Stimulated activated CD4-positive, alpha-beta T cell treated with anti-CD3 and anti-CD28 coated beads, Interleukin-12 subunit alpha, Interleukin-12 subunit beta, amount 100 ng/mL, for 4 hours (primary cell): ENCODE data around the gene CFAP410.
"Not testable (repeated sequence)": the region's sequence is repeated elsewhere in the genome, so short reads cannot be mapped to it uniquely, and the experiment has no call there.

ENCODE experiments used
- DNase-seq: peaks from one replicate; pipeline ENCODE4 v3.0.0-alpha.2; 2020

The CFAP410 gene

GRCh38 chr21:44368711-44369446, 29.7 kb upstream of the CFAP410 start:
- no peak for DNase-seq

GRCh38 chr21:44366586-44367211, 27.5 kb upstream of the CFAP410 start:
- no peak for DNase-seq

GRCh38 chr21:44365967-44366585, 26.9 kb upstream of the CFAP410 start:
- no peak for DNase-seq

- DNase-seq: no peak
These were observed 26.2 kb upstream of the CFAP410 start for GRCh38 chr21:44365251-44365966.

GRCh38 chr21:44364151-44365053, 25.2 kb upstream of the CFAP410 start:
- DNase-seq: no peak

- DNase-seq: no peak
These were observed 24.1 kb upstream of the CFAP410 start for GRCh38 chr21:44363278-44363677.

GRCh38 chr21:44361903-44362302, 22.7 kb upstream of the CFAP410 start:
- DNase-seq: not testable (repeated sequence)

GRCh38 chr21:44360159-44360558, 21.0 kb upstream of the CFAP410 start:
- no peak for DNase-seq

- DNase-seq: no peak
These were observed 20.2 kb upstream of the CFAP410 start for GRCh38 chr21:44359396-44359795.

- no peak for DNase-seq
These were observed 18.1 kb upstream of the CFAP410 start for GRCh38 chr21:44357064-44357837.

GRCh38 chr21:44356636-44357035, 17.4 kb upstream of the CFAP410 start:
- no peak for DNase-seq

GRCh38 chr21:44356160-44356559, 17.0 kb upstream of the CFAP410 start:
- DNase-seq: no peak

- no peak for DNase-seq
These were observed 15.9 kb upstream of the CFAP410 start for GRCh38 chr21:44354775-44355771.

- DNase-seq: no peak
These were observed 14.8 kb upstream of the CFAP410 start for GRCh38 chr21:44354001-44354405.

- DNase-seq: no peak
These were observed 14.2 kb upstream of the CFAP410 start, which contains the start of gene TRPM2 for GRCh38 chr21:44353191-44353970. TRPM2 (plus strand) TSS chr21:44353621; CDS start chr21:44353701, 80 bp downstream.

- no peak for DNase-seq
These were observed 13.2 kb upstream of the CFAP410 start for GRCh38 chr21:44352253-44352860.

GRCh38 chr21:44351535-44352252, 12.5 kb upstream of the CFAP410 start:
- no peak for DNase-seq
